HepG2 (cell line): ENCODE results near the gene TAS2R4. TPM values are rescaled to one million over a fixed set of nuclear protein-coding genes. Genes with fewer than 3 reads are reported as not detected.

Source experiments
- ATAC-seq: fragments of 200-7000 bp; cut with Tn5 transposase; 3 replicates; pipeline ENCODE4 v1.9.1; 2020; ENCODE audit warnings: mild to moderate bottlenecking, moderate library complexity
- BruUV-seq: library from RNA; stranded (reverse); fragments of 400-500 nt; replicated peaks from 2 replicates; lab custom pipeline; 2021; lab: Mats Ljungman, UMichigan
- CTCF ChIA-PET: fragments of 300-600 bp; formaldehyde crosslinking; extraction: SDS; loops from one replicate; lab custom pipeline; 2021; ENCODE audit warnings: low total read pairs, inconsistent platforms, low intra/inter-chr PET ratio; lab: Yijun Ruan, JAX
- POLR2A ChIA-PET: fragments of 350-600 bp; sonication (Branson Sonifier 250); formaldehyde crosslinking; loops from one replicate; lab custom pipeline; 2020; ENCODE audit warnings: antibody characterized with exemption, inconsistent platforms; lab: Yijun Ruan, JAX
- DNase-seq: peaks from one replicate; pipeline ENCODE4 v3.0.0-alpha.2; 2015; ENCODE audit warnings: low spot score
- FAIRE-seq: peaks from 3 replicates; lab custom pipeline; 2011; peaks lifted over from hg19 to GRCh38; lab: Jason Lieb, UNC
- H2AFZ ChIP-seq: one replicate; pipeline ENCODE4 v1.6.1; 2011; ENCODE audit warnings: low read length, inconsistent platforms
- H3K27ac ChIP-seq: fragments of 300-600 bp; 3 replicates; pipeline ENCODE4 v1.8.0; 2011; ENCODE audit warnings: mixed run types, mild to moderate bottlenecking, mixed read lengths, low read length, inconsistent platforms; ENCODE audit not compliant: insufficient read depth; ENCODE audit errors: extremely low read length
- H3K27me3 ChIP-seq, 2 experiments: fragments of 200-600 bp in 1 of 2; 2 replicates in 1 of 2; 3 replicates in 1 of 2; pipeline versions ENCODE4 v1.6.0 to v1.8.0; 2011; ENCODE audit warnings: low read length in 2 of 2, mild to moderate bottlenecking in 2 of 2, moderate library complexity in 2 of 2, inconsistent platforms in 1 of 2; ENCODE audit not compliant: insufficient read depth in 2 of 2, control insufficient read depth in 1 of 2
- H3K36me3 ChIP-seq, 2 experiments: fragments of 200-600 bp in 1 of 2; replicated peaks in 1 of 2; 2 replicates in 1 of 2; 3 replicates in 1 of 2; pipeline versions ENCODE4 v1.5.1 to v1.8.0; 2011; ENCODE audit warnings: low read length in 2 of 2, inconsistent platforms in 1 of 2; ENCODE audit not compliant: insufficient read depth in 2 of 2, control insufficient read depth in 1 of 2
- H3K4me1 ChIP-seq: 2 replicates; pipeline ENCODE4 v1.5.1; 2012; ENCODE audit warnings: low read length, inconsistent platforms; ENCODE audit not compliant: insufficient read depth
- H3K4me2 ChIP-seq: 2 replicates; pipeline ENCODE4 v1.6.0; 2011; ENCODE audit warnings: low read depth, low read length, inconsistent platforms
- H3K4me3 ChIP-seq, 3 experiments: fragments of 200-600 bp in 1 of 3; sonication (generic), shearing (Covaris generic) in 1 of 3; replicated peaks in 1 of 3; 2 replicates each; pipeline ENCODE4 v1.5.1; 2011 to 2016; ENCODE audit warnings: low read length in 3 of 3, inconsistent platforms in 2 of 3, low read depth in 2 of 3, mild to moderate bottlenecking in 2 of 3, control low read depth in 1 of 3, mixed read lengths in 1 of 3; ENCODE audit not compliant: insufficient read depth in 1 of 3
- H3K79me2 ChIP-seq: one replicate; pipeline ENCODE4 v1.6.1; 2011; ENCODE audit warnings: low read length, inconsistent platforms; ENCODE audit not compliant: insufficient read depth
- H3K9ac ChIP-seq: 2 replicates; pipeline ENCODE4 v1.6.0; 2011; ENCODE audit warnings: mild to moderate bottlenecking, low read depth, low read length, inconsistent platforms; ENCODE audit not compliant: insufficient read depth
- H3K9me3 ChIP-seq: 2 replicates; pipeline ENCODE4 v1.5.1; 2012; ENCODE audit warnings: mild to moderate bottlenecking, low read length
- H4K20me1 ChIP-seq: 2 replicates; pipeline ENCODE4 v1.6.0; 2011; ENCODE audit warnings: inconsistent platforms, mild to moderate bottlenecking, low read length, moderate library complexity; ENCODE audit not compliant: insufficient read depth
- ARNTL ChIP-seq: sonication (generic); formaldehyde crosslinking; IDR thresholded peaks from 2 replicates; pipeline ENCODE4 v1.4.0; 2020; ENCODE audit warnings: mild to moderate bottlenecking, missing genetic modification reagents
- HES4 ChIP-seq: sonication (generic); formaldehyde crosslinking; IDR thresholded peaks from 2 replicates; pipeline ENCODE4 v1.9.0; 2021; ENCODE audit warnings: mild to moderate bottlenecking, missing genetic modification reagents, borderline replicate concordance
- KAT8 ChIP-seq: IDR thresholded peaks from 2 replicates; pipeline ENCODE4 v1.6.1; 2016; ENCODE audit warnings: missing genetic modification reagents, missing compliant biosample characterization
- NAIF1 ChIP-seq: sonication (generic); formaldehyde crosslinking; IDR thresholded peaks from 2 replicates; pipeline ENCODE4 v1.5.0; 2020; ENCODE audit warnings: mild to moderate bottlenecking, missing genetic modification reagents, borderline replicate concordance
- NRL ChIP-seq: sonication (generic); formaldehyde crosslinking; IDR thresholded peaks from 2 replicates; pipeline ENCODE4 v1.5.0; 2020; ENCODE audit warnings: missing genetic modification reagents, mild to moderate bottlenecking, moderate library complexity, borderline replicate concordance
- POGZ ChIP-seq: sonication (generic); formaldehyde crosslinking; IDR thresholded peaks from 2 replicates; pipeline ENCODE4 v1.4.0; 2020; ENCODE audit warnings: mild to moderate bottlenecking, missing genetic modification reagents
- ZNF354B ChIP-seq: sonication (generic); formaldehyde crosslinking; IDR thresholded peaks from 2 replicates; pipeline ENCODE4 v1.8.0; 2022; ENCODE audit warnings: mild to moderate bottlenecking, missing genetic modification reagents
- ZNF430 ChIP-seq: sonication (generic); formaldehyde crosslinking; IDR thresholded peaks from 2 replicates; pipeline ENCODE4 v1.9.0; 2021; ENCODE audit warnings: mild to moderate bottlenecking, missing genetic modification reagents
- ZNF564 ChIP-seq: sonication (generic); formaldehyde crosslinking; IDR thresholded peaks from 2 replicates; pipeline ENCODE4 v1.8.1; 2023; ENCODE audit warnings: mild to moderate bottlenecking, missing genetic modification reagents
- WGBS: methylation state at CpG from one replicate; pipeline ENCODE4 v1.1.6; 2017; ENCODE audit warnings: low lambda C conversion rate; 5-methylcytosine and 5-hydroxymethylcytosine counted together
- in situ Hi-C: cut with HindIII; loops from 2 replicates; pipeline ENCODE4 v1.10.0; 2017; ENCODE audit warnings: low pct_unique_long_range_greater_than_20kb; ENCODE audit not compliant: extremely low pct_ligation_motif_present
- intact Hi-C: fragments of 100-400 bp; cut with micrococcal nuclease; formaldehyde crosslinking; loops from one replicate; pipeline ENCODE4 v1.10.0; 2022; ENCODE audit not compliant: unreplicated experiment
- polyA plus RNA-seq, 8 experiments: library from polyadenylated mRNA; depleted of rRNA in 3 of 8; stranded (reverse) in 7 of 8; unstranded in 1 of 8; fragments of >200 nt; fragmentation: Illumina TruSeq in 4 of 8; extraction: Trizol in 4 of 8; gene quantifications; 2 replicates each; pipeline versions ENCODE4 v1.2.1 to v1.2.3, GENCODE V29; 2011 to 2016; ENCODE audit warnings: low read depth in 4 of 8, missing spikeins in 1 of 8, mixed read lengths in 1 of 8; ENCODE audit not compliant: insufficient read depth in 1 of 8
- total RNA-seq, 5 experiments: library from RNA; depleted of rRNA; stranded (reverse); fragments of >200 nt; fragmentation: Illumina TruSeq; extraction: Trizol; gene quantifications; 2 replicates each; pipeline ENCODE4 v1.2.3, GENCODE V29; 2016; ENCODE audit warnings: low read depth in 1 of 5
- TF ChIP-seq, protein P1 (sequence below): sonication (generic); formaldehyde crosslinking; IDR thresholded peaks from 2 replicates; pipeline ENCODE4 v1.4.0; 2020; ENCODE audit warnings: missing genetic modification reagents

TAS2R4 gene
- total and polyA plus RNA-seq, 2 of the 13 experiments (the other 11 are each of a cell fraction or from before 2014, with no cell fraction given) = 0.71 to 0.80 TPM

GRCh38 chr7:141748396-141748795 lies 28.1 kb upstream of the TAS2R4 start:
- no peak for FAIRE-seq
- Histone ChIP-seq H4K20me1 (no peaks in the 10 kb centered on the region), H3K36me3 (peaks cover 22 to 80% of the 10 kb centered on the region in 2 experiments), H3K27ac (no peak overlapping the region), H3K9me3 (peaks cover 33% of the 10 kb centered on the region), H2AFZ (no peak overlapping the region), H3K79me2 (no peaks in the 10 kb centered on the region), H3K4me2 (no peak overlapping the region), H3K4me1 (no peaks in the 10 kb centered on the region), H3K9ac (no peak overlapping the region), H3K27me3 (no peaks in the 10 kb centered on the region), H3K4me3 (no peak overlapping the region)
- BruUV-seq = no TSS peak
- WGBS = 97% methylated on average over 2 of the region's 2 CpGs
- no peak for ATAC-seq
- in situ Hi-C loops (no loop called here), intact Hi-C loops (no loop called here)
- TF ChIP-seq HES4 (CRISPR knock-in tag) = no peak
- no peak for TF ChIP-seq NAIF1 (CRISPR knock-in tag)
- no peak for TF ChIP-seq KAT8 (CRISPR knock-in tag)
- TF ChIP-seq NRL (CRISPR knock-in tag) = no peak
- no peak for TF ChIP-seq ARNTL (CRISPR knock-in tag)
- TF ChIP-seq, protein P1, sequence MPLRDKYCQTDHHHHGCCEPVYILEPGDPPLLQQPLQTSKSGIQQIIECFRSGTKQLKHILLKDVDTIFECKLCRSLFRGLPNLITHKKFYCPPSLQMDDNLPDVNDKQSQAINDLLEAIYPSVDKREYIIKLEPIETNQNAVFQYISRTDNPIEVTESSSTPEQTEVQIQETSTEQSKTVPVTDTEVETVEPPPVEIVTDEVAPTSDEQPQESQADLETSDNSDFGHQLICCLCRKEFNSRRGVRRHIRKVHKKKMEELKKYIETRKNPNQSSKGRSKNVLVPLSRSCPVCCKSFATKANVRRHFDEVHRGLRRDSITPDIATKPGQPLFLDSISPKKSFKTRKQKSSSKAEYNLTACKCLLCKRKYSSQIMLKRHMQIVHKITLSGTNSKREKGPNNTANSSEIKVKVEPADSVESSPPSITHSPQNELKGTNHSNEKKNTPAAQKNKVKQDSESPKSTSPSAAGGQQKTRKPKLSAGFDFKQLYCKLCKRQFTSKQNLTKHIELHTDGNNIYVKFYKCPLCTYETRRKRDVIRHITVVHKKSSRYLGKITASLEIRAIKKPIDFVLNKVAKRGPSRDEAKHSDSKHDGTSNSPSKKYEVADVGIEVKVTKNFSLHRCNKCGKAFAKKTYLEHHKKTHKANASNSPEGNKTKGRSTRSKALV (CRISPR knock-in tag) = no peak
- no peak for TF ChIP-seq ZNF564 (CRISPR knock-in tag)
- no peak for TF ChIP-seq ZNF430 (CRISPR knock-in tag)
- no peak for TF ChIP-seq ZNF354B (CRISPR knock-in tag)
- TF ChIP-seq POGZ = no peak
- ChIA-PET POLR2A (interaction anchor here (0.7 kb wide), 1 partner anchor 10 kb away, joined by 4 read pairs; the partner anchor contains the start of gene SSBP1), CTCF (no interaction called here)
- DNase-seq = no peak
